Stimulated activated CD4-positive, alpha-beta T cell treated with anti-CD3 and anti-CD28 coated beads, Interleukin-12 subunit alpha, Interleukin-12 subunit beta, amount 100 ng/mL, for 48 hours (primary cell): Measurements from ENCODE around the gene MYH14.
A peak's percentile ranks its signal among the peaks of the same experiment; 100 is the strongest.
"Not testable (repeated sequence)": the region's sequence is repeated elsewhere in the genome, so short reads cannot be mapped to it uniquely, and the experiment has no call there.

Experiments used
- DNase-seq, 3 donors: peaks; one replicate each; pipeline ENCODE4 v3.0.0-alpha.2; 2020; ENCODE audit warnings: low read depth in 2 of 3, low spot score in 1 of 3

MYH14 gene

GRCh38 chr19:50315773-50316448 lies 112.5 kb downstream of the MYH14 start:
- no peak for DNase-seq

GRCh38 chr19:50317115-50317514 lies 113.7 kb downstream of the MYH14 start:
- DNase-seq: no peak

- DNase-seq: no peak
These were observed 115.0 kb downstream of the MYH14 start for GRCh38 chr19:50318438-50318837.

GRCh38 chr19:50319156-50319555 lies 115.7 kb downstream of the MYH14 start:
- no peak for DNase-seq

GRCh38 chr19:50320051-50320450 lies 116.6 kb downstream of the MYH14 start:
- DNase-seq: no peak

GRCh38 chr19:50320596-50320995 lies 117.2 kb downstream of the MYH14 start:
- no peak for DNase-seq

GRCh38 chr19:50321831-50322230 lies 118.4 kb downstream of the MYH14 start:
- DNase-seq: no peak

GRCh38 chr19:50322234-50322633 lies 118.8 kb downstream of the MYH14 start:
- DNase-seq: no peak

- no peak for DNase-seq
These were observed 119.7 kb downstream of the MYH14 start for GRCh38 chr19:50322931-50323781.

GRCh38 chr19:50323782-50324133 lies 120.3 kb downstream of the MYH14 start:
- no peak for DNase-seq

- DNase-seq: no peak
These were observed 120.9 kb downstream of the MYH14 start for GRCh38 chr19:50324331-50324730.

- peak; percentile 67 to 68 (median 67) for DNase-seq
These were observed 122.1 kb downstream of the MYH14 start for GRCh38 chr19:50325310-50326100.

- DNase-seq: no peak
These were observed 122.8 kb downstream of the MYH14 start for GRCh38 chr19:50326101-50326664.

- DNase-seq: no peak
These were observed 123.6 kb downstream of the MYH14 start for GRCh38 chr19:50327013-50327412.

- no peak for DNase-seq
These were observed 124.2 kb downstream of the MYH14 start for GRCh38 chr19:50327461-50328223.

- DNase-seq: no peak
These were observed 124.9 kb downstream of the MYH14 start for GRCh38 chr19:50328224-50328872.

- no peak for DNase-seq
These were observed 125.4 kb downstream of the MYH14 start for GRCh38 chr19:50328873-50329145.

GRCh38 chr19:50329146-50329925 lies 125.9 kb downstream of the MYH14 start, which contains the start of gene KCNC3:
KCNC3 (minus strand) TSS chr19:50329377; CDS start chr19:50329082, 295 bp downstream.
- DNase-seq: peak; percentile 95 to 99 (median 97)

- not testable (repeated sequence) for DNase-seq
These were observed 126.5 kb downstream of the MYH14 start for GRCh38 chr19:50329926-50330294.
